HG02885 (cell line): ENCODE data around the gene TMEM207.

Experiments used
- ATAC-seq: cut with Tn5 transposase; IDR thresholded peaks from one replicate; pipeline ENCODE4 v1.9.1; 2021; ENCODE audit warnings: mild to moderate bottlenecking; ENCODE audit not compliant: unreplicated experiment, poor library complexity

The TMEM207 gene

DNA sequence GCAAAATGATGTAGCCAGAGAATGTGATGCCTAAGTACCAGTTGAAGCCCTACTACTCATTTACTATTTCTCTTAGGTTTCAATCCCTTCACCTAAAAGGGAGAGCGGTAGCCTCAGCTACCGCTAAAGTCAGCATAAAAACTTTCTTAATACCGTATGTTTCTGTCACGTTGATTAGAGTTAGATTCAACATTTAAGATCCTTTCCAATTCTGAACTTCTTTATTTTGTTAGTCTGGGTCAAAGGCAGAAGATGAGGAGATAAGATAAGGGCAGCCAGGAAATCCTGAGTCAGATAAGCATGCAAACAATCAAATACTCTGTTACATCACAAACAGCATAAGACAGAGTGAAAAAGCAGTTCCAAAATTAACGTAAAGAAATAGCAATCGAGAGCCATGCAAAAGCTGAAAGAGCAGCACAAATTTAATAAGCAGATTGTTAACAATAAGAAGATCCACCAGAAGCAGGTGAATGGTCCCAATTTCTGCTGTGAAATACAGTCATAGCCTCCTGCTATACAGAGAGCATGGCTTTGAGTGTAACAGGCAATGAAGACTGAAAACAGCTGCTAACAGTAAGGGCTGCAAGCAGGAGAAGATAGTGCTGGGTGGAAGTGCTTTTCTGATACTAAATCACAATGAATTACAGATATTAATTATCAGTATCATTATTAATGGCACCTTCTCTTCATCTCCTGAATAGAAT, 3.0 kb downstream of the TMEM207 start:
- no peak for ATAC-seq

DNA sequence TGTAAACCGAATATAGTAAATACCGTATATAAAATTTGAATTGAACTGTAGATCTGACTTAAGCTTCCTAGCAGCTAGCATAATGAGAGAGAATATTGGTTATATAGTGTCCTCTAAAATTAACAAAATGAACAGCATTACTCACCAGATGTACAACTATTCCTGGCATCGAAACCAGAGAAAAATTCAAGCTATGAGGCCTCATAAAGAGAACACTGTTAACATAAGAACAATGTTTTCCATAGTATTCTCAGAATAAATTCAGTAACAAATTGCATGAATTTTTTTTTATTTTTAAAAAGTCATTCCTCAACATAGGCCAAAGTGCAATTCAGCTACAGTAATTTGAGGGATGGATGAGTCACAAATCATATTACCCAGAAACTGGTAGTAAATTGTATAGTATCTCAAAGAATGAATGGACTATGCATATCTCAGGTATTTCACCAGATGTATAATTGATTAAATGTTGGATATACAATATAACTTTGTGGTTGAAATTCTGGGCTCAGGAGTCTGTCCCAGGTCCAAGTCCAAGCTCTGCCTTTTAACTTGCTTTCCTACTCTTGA, 5.0 kb downstream of the TMEM207 start:
- no peak for ATAC-seq

DNA sequence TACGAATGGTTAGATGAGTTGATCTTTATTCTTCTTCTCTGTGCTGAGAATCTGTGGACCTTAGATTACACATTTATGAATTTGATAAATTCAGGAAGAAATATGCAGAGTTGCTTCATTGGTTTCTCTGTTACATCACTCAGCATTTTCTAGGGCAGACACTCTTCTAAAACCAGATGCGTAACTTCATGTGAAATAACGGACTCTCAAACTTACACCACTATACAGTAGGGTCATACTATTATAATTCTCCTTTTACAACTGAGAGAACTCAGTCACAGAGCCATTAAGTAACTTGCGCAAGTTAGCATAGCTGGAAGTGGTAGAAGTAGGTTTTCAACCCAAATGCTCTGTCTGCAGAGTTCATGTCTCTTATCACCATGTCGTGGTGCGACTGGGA, 5.7 kb downstream of the TMEM207 start:
- no peak for ATAC-seq

DNA sequence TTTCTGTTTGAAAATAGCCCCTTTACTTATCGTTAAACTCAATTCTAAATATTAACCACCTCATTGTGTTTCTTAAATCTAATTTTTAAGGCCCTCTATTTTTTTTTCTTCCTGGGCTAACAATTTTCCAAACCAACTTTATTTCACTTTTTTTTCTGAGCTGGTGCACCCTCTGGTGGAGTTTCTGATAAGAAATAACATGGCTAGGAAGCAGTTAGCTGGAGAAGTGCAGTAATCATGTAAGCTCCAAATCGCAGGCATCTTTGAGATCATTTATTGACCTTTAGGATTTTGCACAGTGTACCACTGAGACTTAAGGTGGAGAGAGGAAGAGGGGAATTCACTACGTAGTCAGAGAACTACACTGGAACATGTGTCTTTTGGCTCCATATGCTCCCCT, 6.4 kb downstream of the TMEM207 start:
- ATAC-seq = no peak

DNA sequence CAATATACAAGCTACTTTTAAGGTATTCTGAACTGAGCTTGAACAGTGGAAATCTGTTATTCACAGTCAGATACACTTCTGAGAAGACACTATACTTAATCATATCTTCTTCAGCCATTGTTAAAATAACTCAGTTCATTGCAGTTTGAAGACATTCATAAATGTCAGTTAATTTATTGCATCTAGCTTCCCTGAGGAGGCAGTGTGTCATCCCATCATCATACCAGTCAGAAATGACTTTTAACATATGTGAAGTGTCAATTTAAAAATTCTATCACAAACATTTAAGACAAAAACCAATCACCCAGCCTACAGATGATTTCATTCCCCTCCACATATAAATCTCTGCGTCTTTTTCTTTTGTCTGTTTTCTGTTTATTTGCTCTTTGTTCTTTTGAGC, 7.5 kb downstream of the TMEM207 start:
- ATAC-seq = no peak

DNA sequence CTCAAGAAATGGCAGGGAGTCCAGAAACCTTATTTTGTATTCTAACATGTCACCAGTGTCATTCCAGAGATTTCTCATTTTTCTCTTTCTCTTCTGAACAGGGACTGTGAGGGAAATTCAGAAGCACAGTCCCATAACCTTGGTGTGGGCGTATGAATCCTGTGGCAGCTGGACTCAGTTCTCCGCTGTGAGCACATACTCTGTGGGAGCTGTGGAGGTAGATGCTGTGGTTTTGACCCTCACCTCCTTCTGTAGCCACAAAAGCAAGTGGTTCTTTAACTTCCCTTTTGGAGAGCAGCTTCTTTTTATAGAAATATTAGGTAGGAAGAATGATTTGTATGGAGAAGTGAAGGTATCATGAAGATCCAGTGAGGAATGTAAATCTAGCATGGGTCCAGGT, 13.4 kb downstream of the TMEM207 start:
- no peak for ATAC-seq

DNA sequence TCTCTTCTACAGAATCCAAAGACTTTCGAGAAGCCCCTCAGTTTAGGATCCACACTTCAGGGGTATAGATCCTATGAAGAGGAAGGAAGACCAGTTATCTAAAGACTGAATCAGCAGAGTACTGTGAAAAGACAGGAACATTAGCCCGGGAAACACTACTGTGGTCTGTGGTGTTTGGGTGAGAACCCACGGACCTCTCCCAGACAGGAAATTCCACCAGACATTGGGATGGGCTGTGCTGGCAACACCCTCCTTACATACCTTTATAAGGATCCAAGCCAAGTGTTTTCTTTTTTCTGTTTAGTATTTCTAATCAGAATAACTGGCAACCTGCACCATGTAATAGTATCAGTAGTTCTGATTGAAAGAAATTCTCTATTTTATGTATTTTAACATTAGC, 14.1 kb downstream of the TMEM207 start:
- ATAC-seq = no peak

DNA sequence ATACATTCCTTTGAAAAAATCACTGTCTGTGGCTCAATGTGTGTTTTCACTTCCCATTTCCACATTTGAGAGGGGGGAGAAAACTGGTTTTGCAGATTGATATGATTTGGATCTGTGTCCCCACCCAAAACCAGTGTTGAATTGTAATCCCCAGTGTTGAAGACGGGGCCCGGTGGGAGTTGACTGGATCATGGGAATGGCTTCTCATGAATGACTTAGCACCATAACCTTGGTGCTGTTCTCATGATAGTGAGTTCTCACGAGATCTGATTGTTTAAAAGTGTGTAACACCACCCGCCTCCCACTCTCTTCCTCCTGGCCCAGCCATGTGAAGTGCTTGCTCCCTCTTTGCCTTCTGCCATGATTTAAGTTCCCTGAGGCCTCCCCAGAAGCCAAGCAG, 16.1 kb downstream of the TMEM207 start:
- no peak for ATAC-seq

DNA sequence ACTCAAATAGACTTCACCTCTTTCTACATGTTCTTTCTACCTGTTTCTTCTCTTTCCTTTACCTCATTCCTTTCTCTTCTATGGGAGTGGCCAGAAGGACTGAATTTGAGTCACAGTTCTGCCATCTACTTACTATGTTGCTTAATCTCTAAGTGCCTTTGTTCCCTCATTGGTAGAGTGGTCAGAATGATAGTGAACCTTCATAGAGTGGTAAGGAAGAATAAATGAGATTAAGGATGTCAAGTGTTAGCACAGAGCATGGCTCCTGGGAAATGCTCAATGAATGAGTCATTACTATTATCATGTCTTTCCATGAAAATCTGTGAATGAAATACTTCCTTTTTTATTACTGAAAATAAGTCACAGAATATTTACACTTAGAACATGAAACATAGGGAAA, 17.5 kb downstream of the TMEM207 start:
- ATAC-seq = no peak

DNA sequence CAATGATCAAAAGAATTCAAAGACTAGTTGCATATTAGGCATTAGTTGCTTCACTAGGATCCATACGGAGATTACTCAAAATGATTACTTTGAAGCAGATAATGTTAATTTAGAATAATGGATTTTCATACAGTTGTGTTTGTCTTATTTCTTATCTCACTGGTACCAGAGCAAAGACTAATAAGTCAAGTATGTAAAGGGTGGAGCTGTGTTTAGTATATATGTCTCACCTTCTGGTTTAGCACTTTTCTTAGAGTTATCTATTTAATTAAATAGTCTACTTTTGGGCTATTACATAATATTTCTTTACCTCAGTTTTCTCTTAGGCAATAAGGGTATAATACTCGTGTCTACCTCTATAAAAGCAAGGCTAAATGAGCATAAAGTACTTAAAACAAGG, 18.8 kb downstream of the TMEM207 start:
- no peak for ATAC-seq

DNA sequence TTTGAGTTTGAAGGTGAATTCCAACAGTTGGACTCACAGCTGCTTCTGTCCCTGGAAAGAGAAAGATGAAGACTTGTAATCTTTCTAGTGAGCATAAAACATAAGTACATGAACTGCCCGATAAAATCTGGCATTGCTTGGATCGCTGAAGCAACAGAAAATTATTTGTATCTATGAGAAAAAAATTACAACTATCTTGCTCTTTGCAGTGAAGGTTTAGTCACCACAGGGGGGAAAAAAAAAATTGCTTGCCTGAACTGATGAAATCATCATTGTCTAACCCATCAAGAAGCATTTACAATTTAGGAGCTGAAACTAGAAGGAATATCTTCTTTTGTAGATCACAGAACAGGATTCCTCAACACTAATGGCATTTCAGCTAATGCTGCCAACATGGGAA, 20.0 kb downstream of the TMEM207 start:
- ATAC-seq = no peak

DNA sequence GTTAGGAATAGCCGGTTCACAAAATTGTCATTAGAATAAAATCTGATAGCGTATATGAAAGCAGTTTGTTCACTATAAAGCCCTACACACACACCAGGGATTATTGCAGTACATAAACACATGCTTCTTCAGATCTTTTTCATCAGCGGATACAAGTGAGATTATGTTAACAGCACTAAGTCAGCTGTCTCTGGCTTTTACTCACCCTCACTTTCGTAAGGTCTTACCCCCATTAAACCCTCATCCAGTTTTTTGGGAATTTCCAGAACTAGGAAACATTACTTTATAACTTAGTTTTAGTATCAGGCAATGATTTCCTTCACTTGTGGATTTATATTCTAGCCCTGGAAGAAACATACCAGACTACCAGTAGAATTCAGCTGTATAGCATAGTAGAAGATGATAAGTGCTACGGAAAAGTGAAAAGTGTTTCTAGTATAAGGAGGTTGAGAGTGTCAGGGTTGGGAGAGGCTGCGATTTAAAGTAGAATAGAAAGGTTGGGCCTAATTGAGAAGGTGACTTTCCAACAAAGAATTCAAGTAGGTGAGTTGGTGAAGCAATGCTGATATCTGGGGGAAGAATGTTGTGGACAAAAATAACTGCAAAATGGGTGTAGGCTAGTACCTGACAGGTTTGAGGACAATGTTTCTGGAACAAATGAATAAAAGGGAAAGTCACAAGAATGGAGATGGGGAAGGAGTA, 22.7 kb downstream of the TMEM207 start:
- no peak for ATAC-seq

DNA sequence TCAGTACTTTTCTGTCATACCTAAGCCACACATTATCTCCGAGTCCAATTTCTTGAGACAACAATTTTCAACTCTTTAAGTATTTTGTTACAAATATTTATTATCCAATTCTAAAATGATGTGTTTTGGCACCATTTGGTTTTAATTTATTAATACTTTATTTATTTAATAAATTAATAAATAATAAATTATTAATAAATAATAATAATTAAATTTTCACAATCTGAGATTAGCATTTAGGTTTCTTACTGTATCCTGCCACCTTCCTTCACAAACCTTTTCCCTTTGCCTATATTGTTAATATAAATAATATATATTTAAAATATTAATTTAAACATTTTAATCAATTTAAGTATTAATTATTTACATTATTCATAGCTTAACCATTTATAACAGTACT, 23.9 kb downstream of the TMEM207 start:
- ATAC-seq = no peak

DNA sequence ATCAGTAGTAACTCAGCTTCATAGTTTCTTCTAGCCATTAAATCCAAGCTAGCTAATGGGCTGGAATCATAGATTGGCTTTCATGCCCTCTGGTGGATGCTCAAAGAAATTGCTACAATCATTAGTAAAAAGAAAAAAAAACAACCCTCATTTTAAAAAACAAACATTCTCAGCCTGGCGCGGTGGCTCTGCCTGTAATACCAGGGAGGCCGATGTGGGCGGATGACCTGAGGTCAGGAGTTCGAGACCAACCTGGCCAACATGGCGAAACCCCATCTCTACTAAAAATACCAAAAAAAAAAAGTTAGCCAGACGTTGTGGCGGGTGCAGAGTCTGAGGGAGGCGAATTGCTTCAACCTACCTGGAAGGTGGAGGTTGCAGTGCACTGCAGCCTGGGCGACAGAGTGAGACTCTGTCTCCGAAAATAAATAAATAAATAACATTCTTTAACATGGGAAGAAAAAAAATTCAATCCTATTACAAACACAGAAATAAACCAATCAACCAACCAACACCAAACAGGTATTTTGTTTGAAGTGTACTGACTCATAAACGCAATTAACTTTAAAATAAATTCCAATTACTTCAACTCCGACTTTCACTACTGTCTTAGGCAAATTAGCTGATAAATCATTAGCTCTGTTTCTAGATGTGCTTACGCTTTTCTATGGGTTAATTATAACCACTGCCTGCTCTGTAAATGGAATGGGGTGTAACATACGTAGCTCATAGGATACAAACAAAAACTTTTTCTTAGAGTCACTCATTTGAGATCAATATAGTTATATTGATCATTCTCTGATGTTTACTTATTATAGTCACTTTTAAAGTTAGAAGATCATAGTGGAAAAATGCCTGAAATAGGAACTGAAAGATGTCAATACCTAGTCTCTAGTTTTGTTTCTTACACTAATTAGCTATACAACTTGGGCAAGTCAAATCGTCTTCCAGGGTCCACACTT, 24.9 kb downstream of the TMEM207 start:
- peak; percentile 70 for ATAC-seq

DNA sequence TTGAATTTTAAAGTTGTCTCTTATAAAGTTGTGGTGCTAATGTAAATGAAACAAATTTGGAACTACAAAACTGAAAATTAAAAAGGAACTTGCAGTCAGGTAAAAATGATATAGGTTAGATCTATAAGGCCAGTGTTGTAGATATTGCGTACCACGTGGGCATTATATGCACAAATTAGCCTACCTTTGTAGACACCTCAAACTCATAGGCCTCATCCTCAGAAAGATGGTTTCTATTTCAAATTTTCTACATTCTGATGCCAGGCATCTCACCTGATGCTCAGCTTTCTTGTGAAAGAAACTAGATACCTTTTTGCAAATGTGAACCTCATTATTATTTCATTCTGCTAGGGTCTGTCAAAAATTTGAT, 25.6 kb downstream of the TMEM207 start:
- ATAC-seq = peak; percentile 15

DNA sequence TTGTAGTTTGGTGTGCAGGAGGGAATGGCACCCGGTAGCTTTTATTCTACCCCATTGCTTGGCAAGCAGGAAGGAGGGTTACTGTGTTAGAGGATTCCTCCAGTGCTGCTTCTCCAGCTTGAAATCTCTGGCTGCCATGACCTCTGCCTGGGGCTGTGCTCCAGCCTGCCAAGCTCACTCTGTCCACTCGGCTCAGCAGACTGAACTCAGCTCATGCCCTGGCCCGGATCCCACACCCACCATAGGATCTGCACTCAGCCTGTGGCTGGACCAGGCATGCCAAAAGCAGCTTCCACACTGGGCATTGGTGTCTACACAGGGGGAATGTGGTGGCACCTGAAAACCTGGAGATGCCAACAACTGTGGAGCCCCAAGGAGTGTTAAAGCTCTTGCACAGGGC, 35.4 kb downstream of the TMEM207 start:
- no peak for ATAC-seq

DNA sequence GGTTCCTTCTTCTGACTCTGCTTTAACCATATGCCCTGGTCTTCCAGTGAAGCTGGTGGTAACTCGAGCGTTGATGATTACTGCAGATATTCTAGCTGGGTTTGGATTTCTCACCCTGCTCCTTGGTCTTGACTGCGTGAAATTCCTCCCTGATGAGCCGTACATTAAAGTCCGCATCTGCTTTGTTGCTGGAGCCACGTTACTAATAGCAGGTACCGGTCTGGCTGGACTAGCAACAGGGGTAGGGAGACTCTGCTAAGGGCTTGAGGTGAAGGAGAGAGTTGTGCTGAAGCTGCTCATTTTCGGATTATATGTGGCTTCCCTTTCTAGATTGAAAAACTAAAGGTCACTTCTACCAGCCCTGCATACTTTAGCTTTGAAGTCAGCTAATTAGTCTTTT, 45.0 kb downstream of the TMEM207 start:
- no peak for ATAC-seq

DNA sequence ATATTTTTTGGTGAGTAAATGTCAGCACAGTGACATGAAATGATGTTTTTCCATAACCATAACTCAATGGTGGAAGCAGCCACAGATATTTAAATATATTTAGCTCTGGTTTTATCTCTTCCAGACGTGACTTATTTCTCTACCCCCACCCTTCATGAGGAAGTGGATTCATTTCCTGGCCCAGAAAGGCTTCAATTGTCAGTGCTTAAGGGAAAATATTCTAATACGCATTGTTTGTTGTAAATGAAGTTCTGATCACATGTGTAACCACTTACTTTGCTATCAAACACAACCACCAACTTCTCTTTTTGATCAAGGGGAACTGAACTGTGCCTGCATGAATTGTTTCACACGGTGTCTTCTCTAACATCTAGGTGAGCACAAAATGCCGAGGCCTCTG, 47.7 kb downstream of the TMEM207 start:
- ATAC-seq = no peak

DNA sequence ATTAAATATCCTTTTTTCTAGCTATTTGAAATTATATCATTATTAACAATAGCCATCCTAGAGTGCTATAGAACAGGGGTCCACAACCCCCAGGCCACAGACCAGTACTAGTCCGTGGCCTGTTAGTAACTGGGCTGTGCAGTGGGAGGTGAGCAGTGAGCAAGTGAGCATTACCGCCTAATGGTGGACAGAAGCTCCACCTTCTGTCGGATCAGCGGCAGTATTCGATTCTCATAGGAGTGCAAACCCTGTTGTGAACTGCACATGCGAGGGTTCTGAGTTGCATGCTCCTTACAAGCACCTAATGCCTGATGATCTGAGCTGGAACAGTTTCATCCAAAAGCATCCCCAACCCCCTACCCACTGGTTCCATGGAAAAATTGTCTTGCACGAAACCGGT, 50.0 kb downstream of the TMEM207 start:
- ATAC-seq = no peak

DNA sequence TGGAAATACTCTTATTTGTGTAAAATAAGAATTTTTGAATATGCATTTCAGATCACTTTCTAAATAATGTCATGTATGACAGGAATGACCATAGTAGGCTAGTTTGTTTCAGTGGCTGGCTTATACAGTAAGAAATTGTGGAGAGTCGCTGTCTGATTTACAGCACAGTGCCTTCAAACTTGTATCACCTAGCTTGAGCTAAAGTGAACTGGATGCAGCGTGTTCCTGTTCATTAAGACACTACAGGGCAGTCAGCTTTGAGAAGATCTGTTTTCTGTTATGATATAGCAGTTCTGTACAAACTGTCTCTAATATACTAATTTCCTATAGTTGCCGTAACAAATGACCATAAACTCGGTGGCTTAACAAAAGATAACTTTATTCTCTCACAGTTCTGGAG, 51.8 kb downstream of the TMEM207 start:
- no peak for ATAC-seq

DNA sequence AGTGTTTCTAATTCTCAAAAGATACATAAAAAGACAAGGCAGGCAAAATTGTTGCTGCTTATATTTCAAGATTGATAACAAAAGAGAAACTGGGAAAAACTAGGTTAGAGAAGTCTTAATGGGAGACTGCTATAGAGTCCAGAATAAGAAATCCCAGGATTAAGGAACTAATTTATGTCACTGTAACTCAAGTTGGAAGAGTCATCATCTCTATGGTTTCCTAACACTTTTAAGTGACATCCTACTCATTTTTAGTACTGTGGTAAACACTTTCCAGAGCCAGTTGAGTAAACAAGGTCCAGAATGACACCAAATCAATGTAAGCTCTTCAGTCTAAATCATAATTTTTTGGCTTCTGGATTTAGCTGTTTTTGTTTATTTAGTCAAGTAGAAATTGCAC, 53.7 kb downstream of the TMEM207 start:
- ATAC-seq = no peak
